ENCODE measurements around the gene ZBED6.
A peak's percentile ranks its signal among the peaks of the same experiment; 100 is the strongest.
"Not testable (repeated sequence)": the region's sequence is repeated elsewhere in the genome, so short reads cannot be mapped to it uniquely, and the experiment has no call there.

ZBED6 gene

GRCh38 chr1:203795441-203796235, at the start of gene ZBED6, which contains the start of gene ZC3H11A:
TSS of gene ZBED6 (plus strand) at chr1:203795623. CDS start at chr1:203797523, 1,900 bp downstream.
TSS of gene ZC3H11A (plus strand) at chr1:203795623. CDS start at chr1:203817071, 21,448 bp downstream.
- DNase-seq = peak; percentile 97

DNA sequence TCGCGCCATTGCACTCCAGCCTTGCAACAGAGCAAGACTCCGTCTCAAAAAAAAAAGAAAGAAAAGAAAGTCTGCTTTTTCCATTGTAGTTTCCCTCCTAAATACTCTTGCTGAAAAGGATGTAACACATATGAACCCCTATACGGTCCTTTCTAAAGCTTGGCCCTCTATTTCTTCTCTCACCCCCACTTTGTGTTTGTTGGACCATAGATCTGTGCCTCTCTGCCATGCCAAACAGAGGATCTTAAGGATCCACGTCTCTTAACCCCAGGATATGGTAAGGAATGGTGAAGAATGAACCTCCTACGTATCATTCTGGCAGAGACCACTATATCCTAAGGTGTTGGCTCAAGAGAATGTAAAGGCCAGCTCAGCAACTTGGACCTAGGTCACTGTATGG, 49.1 kb upstream of the ZBED6 start:
- DNase-seq = no peak

DNA sequence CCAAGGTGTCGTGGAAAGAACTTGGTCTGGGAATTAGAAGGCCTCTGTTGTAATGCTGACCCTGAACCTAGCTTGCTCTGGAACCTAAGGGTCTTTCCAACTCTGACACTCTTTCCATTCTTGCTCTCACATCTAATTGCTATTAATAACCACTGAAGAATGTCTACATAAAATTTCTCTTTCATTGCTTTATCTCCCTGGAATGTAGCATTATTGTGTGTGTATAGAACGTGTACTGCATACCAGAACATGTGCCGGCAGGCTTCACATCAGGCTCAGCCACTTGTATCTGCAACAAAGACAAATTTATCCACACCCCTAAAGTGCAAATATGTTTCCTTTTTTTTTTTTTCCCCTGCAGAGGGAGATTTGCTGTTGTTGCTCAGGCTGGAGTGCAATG, 44.4 kb upstream of the ZBED6 start:
- DNase-seq = no peak

- not testable (repeated sequence) for DNase-seq
Measured at GRCh38 chr1:203751618-203752361, 43.6 kb upstream of the ZBED6 start.

DNA sequence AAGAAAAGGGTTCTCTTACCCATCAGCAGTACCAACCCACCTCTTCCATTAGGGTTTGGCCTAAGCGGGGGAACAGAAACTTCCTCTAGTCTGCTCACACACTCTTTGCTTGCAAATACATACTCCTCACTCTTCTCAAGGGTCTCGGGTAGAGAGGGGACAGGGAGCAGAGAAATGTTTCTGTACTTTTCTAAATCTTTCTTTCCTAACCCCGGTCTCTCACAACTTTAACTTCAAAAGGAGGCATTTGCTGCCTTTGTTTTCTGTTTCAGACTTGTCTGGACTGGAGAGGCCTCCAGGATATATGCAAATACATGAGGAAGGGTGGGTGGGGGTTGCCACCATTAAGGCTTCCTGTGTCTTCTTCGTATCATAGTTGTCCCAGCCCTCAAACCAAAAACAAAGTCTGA, 41.0 kb upstream of the ZBED6 start:
- no peak for DNase-seq

- DNase-seq = no peak
Measured at GRCh38 chr1:203756036-203756435, 39.4 kb upstream of the ZBED6 start.

- not testable (repeated sequence) for DNase-seq
Measured at GRCh38 chr1:203758749-203759148, 36.7 kb upstream of the ZBED6 start.

GRCh38 chr1:203760506-203760905, 34.9 kb upstream of the ZBED6 start:
- DNase-seq = no peak

DNA sequence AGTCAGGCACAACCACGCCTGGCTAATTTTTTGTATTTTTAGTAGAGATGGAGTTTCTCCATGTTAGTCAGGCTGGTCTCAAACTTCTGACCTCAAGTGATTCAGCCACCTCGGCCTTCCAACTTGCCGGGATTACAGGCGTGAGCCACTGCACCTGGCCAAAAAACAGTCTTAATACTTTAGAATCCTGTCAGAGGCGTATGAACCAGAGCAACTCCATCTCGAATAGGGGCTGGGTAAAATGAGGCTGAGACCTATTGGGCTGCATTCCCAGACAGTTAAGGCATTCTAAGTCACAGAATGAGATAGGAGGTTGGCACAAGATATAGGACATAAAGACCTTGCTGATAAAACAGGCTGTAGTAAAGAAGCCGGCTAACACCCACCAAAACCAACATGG, 33.5 kb upstream of the ZBED6 start:
- DNase-seq = not testable (repeated sequence)

GRCh38 chr1:203763505-203763904, 31.9 kb upstream of the ZBED6 start:
- DNase-seq = no peak

- DNase-seq = no peak
Measured at GRCh38 chr1:203764105-203765028, 31.1 kb upstream of the ZBED6 start.

DNA sequence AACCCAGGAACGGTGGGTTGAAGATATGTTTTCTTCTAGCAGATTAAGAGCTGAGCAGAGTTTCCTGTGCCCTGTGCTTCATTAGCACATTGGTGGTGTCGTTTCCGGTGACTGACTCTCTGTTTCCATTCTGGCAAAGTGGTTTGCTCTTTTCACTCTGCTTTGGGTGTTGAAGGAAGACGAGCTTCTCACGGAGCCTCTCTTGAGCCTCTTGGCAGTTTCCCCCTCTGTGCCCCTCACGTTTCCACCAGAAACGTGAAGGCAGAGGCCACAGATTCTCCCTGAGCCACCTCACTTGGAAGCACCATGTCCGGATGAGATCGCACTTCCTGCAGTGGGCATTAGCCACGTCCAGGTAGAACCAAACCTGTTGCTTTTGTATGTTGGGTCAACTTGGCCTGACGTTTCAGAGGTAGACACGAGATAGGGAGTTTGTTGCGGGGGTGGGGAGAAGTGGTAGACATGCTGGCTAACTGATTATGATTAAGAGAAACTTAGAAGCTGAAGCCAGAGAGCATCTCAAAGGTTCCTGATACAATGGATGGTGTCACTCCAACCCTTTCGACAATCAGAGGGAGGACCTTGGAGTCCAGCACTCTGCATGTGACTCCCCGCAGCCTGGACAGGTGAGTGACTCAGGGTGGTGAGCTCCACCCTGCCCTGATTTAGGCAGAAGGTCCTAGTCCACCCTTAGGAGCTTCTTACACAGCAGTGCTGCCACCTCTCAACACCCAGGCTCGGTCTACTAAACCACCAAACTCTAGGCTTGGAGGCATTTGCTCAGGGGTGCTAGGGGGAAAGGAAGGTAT, 30.2 kb upstream of the ZBED6 start, which contains the start of gene LAX1:
Gene LAX1, plus strand, starts transcription at position 155 of the 809 bp plus-strand sequence. Its CDS starts 383 bp downstream, at position 538.
- DNase-seq = no peak

DNA sequence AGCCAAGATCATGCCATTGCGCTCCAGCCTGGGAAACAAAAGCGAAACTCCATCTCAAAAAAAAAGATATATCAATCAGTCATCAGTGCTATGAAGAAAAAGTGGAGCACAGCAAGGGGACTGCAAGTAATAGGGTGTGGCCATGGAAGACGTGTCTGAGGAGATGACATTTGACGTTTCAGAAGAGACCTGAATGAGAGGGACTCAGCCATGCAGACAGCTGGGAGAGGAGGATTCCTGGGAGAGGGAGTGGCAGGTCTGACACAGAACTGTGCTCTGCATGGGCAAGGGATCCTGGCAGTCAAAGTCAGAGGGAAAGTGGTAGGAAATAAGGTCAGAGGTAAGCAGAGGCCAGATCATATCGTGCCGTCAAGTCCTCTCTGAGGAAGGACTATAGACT, 27.2 kb upstream of the ZBED6 start:
- DNase-seq = no peak

GRCh38 chr1:203769505-203770343, 25.7 kb upstream of the ZBED6 start:
- no peak for DNase-seq

- DNase-seq = no peak
Measured at GRCh38 chr1:203771901-203772301, 23.5 kb upstream of the ZBED6 start.

DNA sequence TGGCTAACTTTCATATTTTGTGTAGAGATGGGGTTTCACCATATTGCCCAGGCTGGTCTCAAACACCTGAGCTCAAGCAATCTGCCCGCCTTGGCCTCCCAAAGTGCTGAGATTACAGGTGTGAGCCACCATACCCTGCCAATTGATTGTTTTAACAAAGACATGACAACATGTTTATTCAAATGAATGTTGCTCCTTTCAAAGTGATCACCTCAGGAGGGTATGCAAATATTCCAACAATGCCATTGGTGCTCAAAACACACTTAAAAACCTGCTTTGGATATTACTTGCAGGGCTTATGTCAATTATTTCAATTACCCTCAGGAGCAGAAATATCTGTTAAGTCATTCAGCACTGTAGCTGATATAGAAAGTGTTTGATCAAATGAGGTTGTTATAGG, 22.6 kb upstream of the ZBED6 start:
- no peak for DNase-seq

- no peak for DNase-seq
Measured at GRCh38 chr1:203776636-203777035, 18.8 kb upstream of the ZBED6 start.

DNA sequence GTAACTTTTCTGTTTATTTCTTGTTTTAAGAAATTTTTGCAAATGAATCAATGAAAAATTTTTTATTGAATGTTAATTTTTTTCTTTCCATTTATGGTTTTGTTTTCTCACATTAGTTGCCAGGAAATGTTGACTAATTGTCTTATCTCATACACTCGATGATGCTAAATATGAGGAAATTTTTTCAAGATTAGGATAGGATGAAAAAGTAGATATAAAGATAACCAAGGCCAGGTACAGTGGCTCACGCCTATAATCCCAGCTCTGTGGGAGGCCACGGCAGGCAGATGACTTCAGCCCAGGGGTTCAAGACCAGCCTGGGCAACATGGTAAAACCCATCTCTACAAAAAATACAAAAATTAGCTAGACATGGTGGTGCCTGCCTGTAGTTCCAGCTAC, 17.8 kb upstream of the ZBED6 start:
- no peak for DNase-seq

DNA sequence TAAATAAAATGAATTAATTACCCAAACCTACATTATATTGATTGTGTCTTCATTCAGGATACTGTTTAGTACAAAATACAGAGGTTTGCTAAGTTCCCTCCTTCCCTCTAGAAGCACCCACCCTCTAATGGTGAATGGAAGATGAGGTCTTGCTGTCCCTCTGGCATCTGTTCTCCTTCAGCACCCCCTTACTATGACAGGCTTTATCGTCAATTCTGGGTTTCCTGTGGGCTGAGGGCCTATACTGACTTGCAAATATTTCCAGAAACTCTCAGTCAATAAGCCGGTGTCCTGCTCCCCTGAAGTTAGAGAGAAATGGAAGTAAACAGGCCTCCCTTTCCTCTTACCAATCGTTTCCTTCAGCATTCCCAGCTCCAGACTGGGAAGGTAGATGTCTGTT, 17.3 kb upstream of the ZBED6 start:
- DNase-seq = no peak

DNA sequence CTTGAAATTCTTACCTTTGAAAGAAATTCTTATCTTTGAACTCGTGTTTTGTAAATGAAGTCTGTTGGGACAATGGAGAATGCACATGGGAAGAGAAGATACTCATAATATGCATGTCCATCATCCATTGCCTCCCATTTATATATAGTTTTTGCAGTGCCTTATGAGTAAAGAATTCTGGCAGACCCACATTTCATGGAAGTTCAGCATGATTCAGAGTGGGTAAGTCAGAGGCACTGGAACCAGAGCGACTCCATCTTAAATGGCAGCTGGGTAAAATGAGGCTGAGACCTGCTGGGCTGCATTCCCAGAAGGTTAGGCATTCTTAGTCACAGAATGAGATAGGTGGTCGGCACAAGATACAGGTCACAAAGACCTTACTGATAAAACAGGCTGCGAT, 16.6 kb upstream of the ZBED6 start:
- no peak for DNase-seq

DNA sequence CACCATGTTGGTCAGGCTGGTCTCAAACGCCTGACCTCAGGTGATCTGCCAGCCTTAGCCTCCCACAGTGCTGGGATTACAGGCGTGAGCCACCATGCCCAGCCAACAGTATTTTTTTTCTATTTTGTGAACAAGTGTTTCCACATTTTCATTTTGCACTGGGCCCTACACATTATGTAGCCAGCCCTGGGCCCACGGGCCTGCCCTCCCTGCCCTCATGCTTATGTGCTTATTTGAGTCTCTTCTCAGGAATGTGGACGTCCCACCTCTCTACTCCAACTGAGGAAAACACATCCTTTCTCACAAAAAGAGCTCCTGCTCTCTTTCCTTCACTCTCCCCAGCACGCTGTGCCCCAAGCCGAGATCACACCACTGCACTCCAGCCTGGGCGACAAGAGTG, 13.5 kb upstream of the ZBED6 start:
- DNase-seq = no peak

Measured in T1000 (cell line).